Anterior cingulate cortex (tissue), 58 donors: ENCODE measurements around the gene AKAP12.
A peak's percentile ranks its signal among the peaks of the same experiment; 100 is the strongest.
"Not testable (repeated sequence)": the region's sequence is repeated elsewhere in the genome, so short reads cannot be mapped to it uniquely, and the experiment has no call there.

Experiments
- DNase-seq, 58 donors: peaks; one replicate each; lab custom pipeline; 2025; lab: John Stamatoyannopoulos, UW

The AKAP12 gene

DNA sequence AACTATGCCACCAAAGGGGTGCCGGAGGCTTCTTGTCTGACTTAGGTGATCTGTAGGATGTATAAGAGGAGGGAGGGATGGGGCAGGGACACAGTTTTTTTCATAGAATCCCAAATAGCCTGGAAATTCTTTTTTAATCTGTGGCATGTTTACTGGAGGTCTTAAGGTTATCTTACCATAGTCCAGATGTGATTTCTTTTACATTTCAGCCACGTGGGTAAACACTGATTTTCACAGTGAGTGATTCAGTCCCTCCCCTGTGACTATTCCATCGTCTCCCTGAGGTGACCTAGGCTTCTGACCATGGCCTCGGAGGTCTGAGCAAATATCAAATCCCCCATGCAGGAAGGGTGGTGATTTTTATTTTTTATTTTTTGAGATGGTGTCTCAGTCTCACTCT is 67.7 kb downstream of the AKAP12 start:
- DNase-seq = no peak

DNA sequence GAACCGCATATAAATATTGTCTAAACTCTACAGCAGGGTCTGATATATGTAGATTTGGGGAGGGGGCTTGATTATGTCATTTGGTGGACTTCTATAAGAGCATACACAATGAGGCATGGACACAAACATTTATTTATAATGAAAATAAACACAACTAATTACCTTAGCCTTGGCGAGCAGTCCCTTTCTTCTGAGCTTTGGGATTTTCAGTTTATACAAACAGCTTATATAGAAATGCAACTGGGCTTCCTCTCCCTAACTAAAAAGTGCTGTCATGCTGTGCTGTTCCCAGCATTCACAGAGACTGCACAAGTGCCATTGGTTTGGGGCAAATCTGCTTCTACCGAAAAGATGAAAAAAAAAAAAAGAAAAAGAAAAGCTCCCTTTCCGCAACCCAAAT is 69.9 kb downstream of the AKAP12 start:
- no peak for DNase-seq

DNA sequence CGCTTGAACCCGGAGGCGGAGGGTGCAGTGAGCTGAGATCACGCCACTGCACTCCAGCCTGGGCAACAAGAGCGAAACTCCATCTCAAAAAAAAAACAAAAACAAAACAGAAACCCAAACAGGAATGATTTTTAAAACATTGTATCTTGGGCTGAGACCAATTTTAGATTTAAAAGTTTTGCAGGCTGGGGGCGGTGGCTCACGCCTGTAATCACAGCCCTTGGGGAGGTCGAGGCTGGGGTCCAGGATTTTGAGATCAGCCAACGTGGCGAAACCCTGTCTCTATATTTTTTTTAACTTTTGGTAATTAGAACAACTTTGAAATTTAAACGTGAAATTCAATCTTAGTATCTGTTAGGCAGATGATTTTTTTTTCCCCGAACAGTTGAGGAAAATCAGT is 70.5 kb downstream of the AKAP12 start:
- DNase-seq = no peak

DNA sequence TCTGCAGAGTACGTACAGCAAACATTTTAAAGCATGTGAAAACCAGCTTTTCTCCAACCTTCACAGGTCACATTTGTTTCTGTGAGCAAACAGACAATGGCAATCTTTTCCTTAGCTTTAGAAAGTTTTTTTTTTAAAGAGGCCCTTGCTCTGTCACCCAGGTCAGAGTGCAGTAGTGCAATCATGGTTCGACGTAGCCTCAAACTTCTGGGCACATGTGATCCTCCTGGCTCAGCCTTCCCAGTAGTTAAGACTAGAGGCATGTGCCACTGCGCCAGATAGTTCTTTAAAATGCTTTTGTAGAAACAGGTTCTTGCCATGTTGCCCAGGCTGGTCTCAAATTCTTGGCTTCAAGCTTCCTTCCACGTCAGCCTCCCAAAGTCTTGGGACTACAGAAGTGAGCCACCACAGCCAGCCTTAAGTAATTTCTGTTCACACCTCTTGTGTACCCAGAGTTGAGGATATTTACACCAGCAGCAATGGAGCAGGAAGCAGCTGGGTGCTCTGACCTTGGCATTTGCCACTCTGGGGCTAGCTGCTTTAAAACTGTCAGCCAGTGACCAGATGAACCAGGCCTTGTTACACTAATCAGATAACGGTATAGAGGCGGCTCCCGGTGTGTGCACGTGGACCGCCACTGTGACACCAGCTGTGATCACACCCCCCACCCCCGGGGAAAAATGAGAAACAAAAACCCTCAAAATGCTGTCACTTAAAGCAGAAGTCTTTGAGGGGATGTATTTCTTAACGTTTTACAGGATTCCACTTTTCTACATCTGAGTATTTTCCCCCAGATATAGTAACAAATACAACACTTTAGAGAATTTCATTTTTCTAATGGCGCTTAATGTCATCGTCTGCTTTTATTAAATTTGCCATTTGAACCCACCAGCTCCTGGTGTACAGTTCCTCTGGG is 71.3 kb downstream of the AKAP12 start:
- DNase-seq = no peak

DNA sequence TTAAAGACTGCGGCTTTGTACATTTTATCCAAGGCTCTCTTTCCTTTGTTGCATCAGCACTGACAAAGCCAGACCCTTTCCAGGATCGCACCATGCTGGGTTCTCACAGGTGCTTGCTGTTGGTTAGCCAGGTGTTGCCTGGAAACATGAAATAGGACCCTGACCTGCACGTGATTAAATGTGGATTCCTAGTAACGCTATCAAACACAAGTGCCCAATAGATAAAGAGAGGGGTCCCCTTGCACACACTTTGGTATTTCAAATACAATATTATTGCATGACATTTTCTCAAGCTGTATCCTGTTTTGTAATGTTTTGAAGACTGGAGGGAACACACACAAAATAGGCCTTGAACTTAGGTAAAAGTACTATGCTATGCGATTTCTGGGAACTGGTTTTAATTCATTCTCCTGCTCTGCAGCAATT is 73.3 kb downstream of the AKAP12 start:
- no peak for DNase-seq

DNA sequence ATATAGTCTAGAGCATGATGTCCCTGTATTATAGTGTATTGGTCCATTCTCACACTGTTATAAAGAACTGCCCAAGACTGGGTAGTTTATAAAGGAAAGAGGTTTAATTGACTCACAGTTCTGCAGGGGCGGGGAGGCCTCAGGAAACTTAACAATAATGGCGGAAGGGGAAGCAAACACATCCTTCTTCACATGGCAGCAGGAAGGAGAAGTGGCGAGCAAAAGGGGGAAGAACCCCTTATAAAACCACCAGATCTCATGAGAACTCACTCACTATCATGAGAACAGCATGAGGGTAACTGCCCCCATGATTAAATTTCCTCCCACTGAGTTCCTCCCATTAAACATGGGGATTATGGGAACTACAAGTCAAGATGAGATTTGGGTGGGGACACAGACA is 75.9 kb downstream of the AKAP12 start:
- DNase-seq = not testable (repeated sequence)

DNA sequence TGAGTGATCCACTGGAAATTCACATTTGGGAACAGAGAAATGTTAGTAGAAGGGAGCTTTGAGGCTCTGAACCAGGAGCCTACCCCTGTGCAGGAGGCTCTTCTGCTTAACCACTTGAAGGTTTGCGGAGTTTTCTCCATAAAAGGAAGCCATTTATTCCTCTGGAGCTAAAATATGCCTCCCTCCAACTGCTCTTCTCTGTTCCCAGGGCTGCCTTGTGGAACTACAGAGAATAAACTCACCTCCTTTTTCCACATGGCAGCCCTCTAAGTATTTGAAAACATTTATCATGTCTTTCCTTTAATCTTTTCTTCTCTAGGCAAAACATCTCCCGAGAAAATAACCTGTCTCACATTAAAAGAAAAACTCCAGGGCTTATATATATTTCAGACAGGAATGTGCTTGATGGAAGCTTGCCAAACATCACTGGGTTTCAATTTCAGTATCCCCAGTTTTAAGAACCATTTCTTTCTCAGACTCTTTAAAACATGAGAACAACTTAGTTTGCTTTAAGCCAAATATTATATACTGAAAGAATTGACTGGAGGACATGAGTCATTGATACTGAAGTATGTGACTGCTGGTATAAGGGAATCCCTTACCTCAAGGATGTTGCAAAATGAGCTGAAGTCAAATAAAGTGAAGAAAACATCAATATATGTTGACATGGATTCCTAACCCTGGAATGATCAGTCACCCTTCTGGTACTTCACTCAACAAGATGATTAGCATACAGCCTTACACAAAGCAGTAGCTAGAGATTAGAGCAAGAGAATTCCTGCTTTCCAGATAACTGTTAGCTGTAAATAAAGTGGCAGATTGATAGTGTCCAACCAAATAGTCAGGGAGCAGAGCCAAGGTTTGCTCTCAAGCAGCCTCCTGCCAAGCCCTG is 77.6 kb downstream of the AKAP12 start:
- no peak for DNase-seq

DNA sequence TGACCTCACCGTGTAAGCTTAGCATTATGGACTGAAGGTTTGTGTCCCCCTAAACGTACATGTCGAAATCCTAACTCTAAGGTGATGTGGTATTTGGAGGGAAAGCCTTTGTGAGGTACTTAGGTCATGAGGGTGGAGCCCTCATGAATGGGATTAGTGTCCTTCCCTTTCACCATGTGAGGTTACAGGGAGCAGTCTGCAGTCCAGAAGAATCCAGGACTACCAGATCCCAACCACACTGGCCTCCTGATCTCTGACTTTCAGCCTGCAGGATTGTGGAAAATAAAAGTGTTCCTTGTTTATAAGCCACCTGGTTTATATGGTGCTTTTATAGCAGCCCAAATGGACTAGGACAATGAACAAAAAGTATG is 78.2 kb downstream of the AKAP12 start:
- no peak for DNase-seq

DNA sequence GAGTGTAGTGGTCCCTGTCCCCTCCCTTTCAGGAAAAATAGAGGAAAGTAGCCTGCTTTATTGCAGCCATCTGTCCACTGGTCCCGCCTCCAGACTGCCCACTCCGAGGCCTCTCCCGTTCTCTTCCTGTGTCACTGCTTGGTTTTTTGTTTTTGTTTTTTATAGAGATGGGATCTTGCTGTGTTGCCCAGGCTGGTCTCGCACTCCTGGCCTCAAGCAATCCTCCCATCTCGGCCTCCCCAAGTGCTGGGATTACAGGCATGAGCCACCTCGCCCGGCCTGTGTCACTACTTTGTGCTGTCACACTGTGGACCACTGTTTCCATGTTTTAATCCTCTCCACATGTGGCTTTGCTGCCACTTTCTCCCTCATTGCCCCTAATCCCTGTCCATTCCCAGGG is 80.4 kb downstream of the AKAP12 start:
- no peak for DNase-seq

DNA sequence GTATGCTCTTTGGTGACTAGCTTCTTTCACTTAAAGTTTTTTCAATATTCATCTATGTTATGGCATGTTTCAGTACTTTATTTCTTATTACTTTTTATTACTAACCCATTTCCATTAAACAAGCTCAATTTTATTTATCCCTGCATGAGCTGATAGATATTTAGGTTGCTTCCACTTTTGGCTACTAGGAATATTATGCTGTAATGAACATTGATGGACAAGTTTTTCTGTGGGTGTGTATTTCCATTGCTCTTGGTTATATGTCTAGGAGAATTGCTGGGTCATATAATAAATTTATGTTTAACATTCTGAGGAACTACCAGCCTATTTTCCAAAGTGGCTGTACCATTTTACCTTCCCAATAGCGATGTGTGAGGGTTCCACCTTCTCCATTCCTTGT is 81.7 kb downstream of the AKAP12 start:
- DNase-seq = no peak

DNA sequence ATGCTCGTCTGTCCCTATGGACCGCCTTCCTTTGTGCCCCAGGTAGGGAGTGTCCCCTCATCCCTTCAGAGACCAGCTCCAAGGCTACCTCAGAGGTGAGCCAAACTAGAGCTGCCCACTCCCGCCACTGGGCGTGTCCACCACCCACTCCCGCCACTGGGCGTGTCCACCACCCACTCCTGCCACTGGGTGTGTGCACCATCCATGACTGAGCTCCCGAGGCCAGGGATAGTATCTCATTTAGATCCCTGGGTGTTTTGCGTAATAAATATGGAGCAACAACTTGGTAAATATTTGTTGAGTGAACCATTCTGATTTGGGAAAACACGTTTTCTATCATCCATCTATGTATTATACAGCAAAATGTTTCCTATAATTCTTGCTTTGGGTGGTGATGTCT is 82.8 kb downstream of the AKAP12 start:
- no peak for DNase-seq

DNA sequence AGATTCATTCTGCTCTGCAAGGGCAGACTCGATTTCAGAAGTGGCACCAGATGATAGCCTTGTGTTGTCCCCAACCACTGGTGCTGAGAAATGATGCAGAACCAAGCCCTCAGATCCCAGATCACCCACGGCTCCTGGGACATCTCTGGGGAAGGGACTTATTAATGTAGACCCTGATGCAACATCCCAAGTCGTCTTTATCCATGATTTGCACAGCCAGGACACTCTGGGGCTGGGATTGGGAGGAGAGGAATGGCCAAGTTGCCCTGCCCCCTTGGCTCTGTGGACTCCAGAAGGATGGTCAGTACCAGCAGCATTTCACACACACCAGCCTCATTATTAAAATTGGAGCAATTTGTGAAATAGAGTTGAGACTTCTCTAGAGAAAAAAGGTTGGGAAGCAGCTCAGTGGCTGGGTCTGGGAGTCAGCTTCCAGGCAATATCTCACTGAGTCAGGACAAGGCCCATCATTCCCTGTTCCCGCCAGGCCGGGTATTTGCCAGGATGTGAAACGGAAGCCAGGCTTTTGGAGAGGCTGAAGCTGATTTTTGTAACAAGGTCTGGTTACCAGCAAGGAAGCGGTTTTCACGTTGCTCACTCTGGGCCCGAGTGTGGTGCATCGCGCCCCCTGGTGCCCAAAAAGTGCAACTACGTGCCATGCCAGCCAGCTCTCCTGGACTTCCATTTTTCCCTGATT is 84.2 kb downstream of the AKAP12 start:
- DNase-seq = peak in 57 of 58 donors; percentile 20 to 87 (median 65)

DNA sequence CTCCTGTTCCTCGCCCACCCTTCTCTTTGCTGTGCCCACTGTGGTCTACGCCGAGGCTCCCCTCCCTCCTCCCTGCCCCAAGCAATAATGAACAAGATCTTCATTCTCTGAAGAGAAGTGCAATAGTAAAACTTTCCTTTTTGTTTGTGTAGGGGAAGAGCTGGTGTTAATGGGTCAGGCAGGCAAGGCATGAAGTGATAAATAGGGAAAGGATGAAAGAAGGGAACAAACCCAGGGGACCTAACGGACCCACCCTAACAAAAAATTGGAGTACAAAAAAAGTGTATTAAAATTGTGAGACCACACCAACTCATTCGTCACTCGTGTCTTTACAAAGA is 84.7 kb downstream of the AKAP12 start:
- no peak for DNase-seq

DNA sequence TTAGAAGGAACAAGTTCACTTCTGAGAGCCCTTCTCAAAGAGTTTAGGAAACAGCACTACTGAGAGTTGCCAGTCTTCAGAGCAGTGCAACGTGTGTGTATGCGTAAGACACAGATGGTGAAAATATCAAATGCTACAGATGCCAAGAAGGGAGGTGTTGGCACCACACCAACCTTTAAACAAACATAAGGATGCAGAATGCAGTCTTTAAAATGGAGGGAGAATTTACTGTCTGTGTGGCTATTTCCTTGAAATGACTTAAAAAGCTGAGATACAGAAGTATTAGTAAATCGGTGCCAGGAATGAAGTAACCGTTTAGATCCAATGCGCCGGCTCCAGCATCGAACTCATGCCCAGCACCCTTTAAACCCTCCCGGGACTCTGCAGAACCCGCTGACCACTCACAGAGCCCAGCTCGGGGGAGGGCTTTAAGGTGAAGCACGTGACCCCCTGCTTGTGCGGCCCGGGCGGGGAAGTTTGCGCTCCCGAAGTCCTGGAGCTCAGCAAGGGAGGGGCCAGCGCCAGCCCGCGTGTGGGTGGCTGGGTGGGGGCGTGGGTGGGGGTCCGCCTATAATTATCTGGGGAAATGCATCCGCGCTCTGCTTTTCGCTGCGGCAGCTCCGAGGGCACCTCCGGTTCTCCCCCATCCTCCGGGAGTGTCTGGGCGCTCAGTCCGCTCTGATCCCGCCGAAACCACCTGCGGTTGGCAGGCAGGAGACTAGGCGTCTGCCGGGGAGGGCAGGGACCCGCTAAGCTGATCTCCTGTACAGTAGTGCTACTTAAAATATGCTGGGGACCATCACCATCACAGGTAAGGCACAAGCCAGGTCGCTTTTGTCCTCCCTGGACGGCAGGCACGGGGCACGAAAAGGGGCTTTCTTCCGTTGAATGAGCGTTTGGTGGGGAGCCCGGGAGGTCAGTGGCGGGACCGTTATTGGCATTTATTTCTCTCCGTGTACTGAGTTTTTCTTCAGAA is 85.6 kb downstream of the AKAP12 start:
- peak in 27 of 58 donors; percentile 2 to 69 (median 21) for DNase-seq

DNA sequence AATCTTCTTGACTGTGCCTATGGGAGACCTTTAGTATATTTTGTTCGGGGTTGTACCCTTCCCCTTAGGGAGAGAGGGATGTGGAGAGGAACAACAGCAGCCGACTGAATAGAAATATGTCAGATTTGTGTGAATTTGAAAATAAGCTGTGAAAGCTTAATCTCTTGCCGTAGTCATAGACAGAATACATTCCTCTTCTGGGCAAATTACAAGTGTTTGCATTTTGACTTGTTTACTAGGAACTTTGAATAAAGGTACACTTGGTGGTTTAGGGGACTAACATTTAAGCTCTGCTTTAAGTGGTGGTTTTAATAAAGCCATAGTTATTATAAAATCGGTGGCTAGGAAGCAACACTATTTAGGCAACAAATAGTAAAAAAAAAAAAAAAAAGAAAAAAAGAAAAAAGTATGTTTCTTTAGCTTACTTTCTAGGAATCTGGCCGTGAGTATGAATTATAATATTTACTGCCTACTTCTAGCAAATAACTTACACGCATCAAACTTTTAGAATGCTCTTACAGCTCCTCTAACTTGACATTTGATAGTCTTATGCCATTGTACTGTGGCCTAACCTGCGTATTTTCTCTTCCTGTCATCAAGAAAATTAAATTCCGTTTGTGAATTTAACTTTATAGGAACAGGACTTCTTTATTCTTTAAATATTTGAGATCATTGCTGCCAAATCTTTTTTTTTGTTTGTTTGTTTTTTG is 86.5 kb downstream of the AKAP12 start:
- DNase-seq = no peak

DNA sequence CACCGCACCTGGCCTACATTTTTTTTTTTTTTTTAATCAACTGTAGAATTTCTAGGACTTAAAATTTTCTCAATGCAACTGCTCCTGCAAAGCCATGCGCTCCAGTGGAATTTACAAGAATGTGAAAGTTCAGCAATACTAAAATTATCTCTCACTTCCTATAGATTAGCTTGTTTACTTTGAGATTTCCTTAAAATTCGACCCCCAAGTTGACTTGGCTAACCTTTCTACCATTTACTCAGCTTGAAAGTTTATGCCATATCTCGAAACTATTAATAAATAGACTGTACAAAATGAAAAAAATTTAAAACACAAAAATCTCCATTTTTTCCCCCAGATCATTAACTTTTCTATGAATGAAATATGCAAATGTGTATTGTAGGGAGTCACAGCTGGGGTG is 87.3 kb downstream of the AKAP12 start:
- no peak for DNase-seq

DNA sequence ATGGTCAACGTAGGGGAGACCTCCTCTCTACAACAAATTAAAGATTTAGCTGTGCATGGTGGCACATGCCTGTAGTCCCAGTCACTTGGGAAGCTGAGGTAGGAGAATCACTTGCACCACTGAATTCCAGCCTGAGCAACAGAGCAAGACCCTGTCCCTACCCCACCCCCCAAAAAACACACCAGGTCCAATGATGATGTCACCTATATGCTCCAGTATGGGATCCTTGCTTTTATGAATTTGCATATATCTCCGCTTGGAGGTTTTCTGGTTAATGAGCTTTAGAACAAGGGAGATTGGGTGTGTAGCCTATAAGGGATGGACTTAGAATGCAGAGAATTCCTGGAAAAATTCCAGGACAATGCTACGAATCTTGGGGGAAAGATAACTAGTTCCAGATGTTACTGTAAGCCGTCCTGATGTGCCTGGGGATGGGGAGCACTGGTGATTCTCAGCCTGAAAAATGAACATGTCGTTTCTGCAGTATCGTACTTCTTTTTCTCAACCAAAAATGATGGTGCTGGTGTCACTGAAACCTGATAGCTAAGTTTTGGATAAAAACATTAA is 90.4 kb downstream of the AKAP12 start:
- DNase-seq = no peak

DNA sequence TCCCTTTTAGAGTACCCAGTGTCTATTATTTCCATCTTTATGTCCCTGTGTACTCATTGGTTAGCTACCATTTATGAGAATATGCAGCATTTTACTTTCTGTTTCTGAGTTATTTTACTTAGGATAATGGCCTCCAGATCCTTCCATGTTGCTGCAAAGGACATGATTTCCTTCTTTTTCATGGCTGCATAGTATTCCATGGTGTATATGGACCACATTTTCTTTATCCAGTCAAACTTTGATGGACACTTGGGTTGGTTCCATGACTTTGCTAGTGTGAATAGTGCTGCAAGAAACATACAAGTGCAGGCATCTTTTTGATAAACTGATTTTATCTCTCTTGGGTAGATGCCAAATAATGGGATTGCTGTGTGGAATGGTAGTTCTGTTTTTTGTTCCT is 96.2 kb downstream of the AKAP12 start:
- no peak for DNase-seq
